WERI-Rb-1 (cell line): ENCODE measurements around the gene DENND1A.
"Not testable (repeated sequence)": the region's sequence is repeated elsewhere in the genome, so short reads cannot be mapped to it uniquely, and the experiment has no call there.

Experiments used
- DNase-seq: peaks from one replicate; pipeline ENCODE4 v3.0.0-alpha.2; 2020
- H3K27ac ChIP-seq: fragments of 250-450 bp; sonication (Bioruptor Pico); 2 replicates; pipeline ENCODE4 v1.5.1; 2020; ENCODE audit warnings: mild to moderate bottlenecking, moderate library complexity
- H3K27me3 ChIP-seq: fragments of 250-450 bp; sonication (Bioruptor Pico); 2 replicates; pipeline ENCODE4 v1.5.1; 2021; ENCODE audit warnings: mild to moderate bottlenecking, low read depth, moderate library complexity; ENCODE audit not compliant: insufficient read depth, severe bottlenecking
- H3K36me3 ChIP-seq: fragments of 250-450 bp; sonication (Bioruptor Pico); 2 replicates; pipeline ENCODE4 v1.5.1; 2020; ENCODE audit warnings: mild to moderate bottlenecking, moderate library complexity
- H3K4me3 ChIP-seq: 2 replicates; pipeline ENCODE4 v1.5.1; 2011; ENCODE audit warnings: low read depth, mild to moderate bottlenecking, control low read depth, low read length
- H3K9me3 ChIP-seq: fragments of 250-450 bp; sonication (Bioruptor Pico); 2 replicates; pipeline ENCODE4 v1.5.1; 2021; ENCODE audit warnings: mild to moderate bottlenecking, moderate library complexity; ENCODE audit not compliant: severe bottlenecking
- CTCF ChIP-seq: IDR thresholded peaks from 2 replicates; pipeline ENCODE4 v1.5.1; 2011; ENCODE audit warnings: low read depth, mild to moderate bottlenecking, control low read depth, inconsistent platforms, low read length

DENND1A gene

GRCh38 chr9:123739902-123740301 is 190.0 kb downstream of the DENND1A start:
- DNase-seq, result no peak
- no peaks in the 10 kb centered on the region for H3K9me3 ChIP-seq
- no peaks in the 10 kb centered on the region for H3K27me3 ChIP-seq
- no peak overlapping the region for H3K27ac ChIP-seq
- H3K4me3 ChIP-seq, result no peak overlapping the region
- no peak for TF ChIP-seq CTCF
- no peaks in the 10 kb centered on the region for H3K36me3 ChIP-seq

GRCh38 chr9:123739387-123739786 is 190.5 kb downstream of the DENND1A start:
- no peak for DNase-seq
- Histone ChIP-seq H3K27me3 (no peaks in the 10 kb centered on the region), H3K9me3 (no peaks in the 10 kb centered on the region), H3K27ac (no peak overlapping the region), H3K36me3 (no peaks in the 10 kb centered on the region), H3K4me3 (no peak overlapping the region)
- TF ChIP-seq CTCF, result no peak

- no peaks in the 10 kb centered on the region for H3K36me3 ChIP-seq
- no peak for TF ChIP-seq CTCF
- no peaks in the 10 kb centered on the region for H3K9me3 ChIP-seq
- H3K27ac ChIP-seq, result no peak overlapping the region
- DNase-seq, result no peak
- no peaks in the 10 kb centered on the region for H3K27me3 ChIP-seq
- no peak overlapping the region for H3K4me3 ChIP-seq
Observed at GRCh38 chr9:123738648-123739047, 191.3 kb downstream of the DENND1A start.

- Histone ChIP-seq H3K27me3 (no peaks in the 10 kb centered on the region), H3K9me3 (no peaks in the 10 kb centered on the region), H3K27ac (no peak overlapping the region), H3K36me3 (no peaks in the 10 kb centered on the region), H3K4me3 (no peak overlapping the region)
- TF ChIP-seq CTCF, result no peak
- no peak for DNase-seq
Observed at GRCh38 chr9:123735376-123735775, 194.6 kb downstream of the DENND1A start.

GRCh38 chr9:123728571-123728970 is 201.4 kb downstream of the DENND1A start:
- not testable (repeated sequence) for H3K27ac ChIP-seq, H3K27me3 ChIP-seq, H3K36me3 ChIP-seq, DNase-seq, H3K4me3 ChIP-seq, H3K9me3 ChIP-seq

- H3K4me3 ChIP-seq, result no peak overlapping the region
- peaks cover 12% of the 10 kb centered on the region for H3K9me3 ChIP-seq
- H3K27me3 ChIP-seq, result no peaks in the 10 kb centered on the region
- no peak for DNase-seq
- TF ChIP-seq CTCF, result no peak
- H3K36me3 ChIP-seq, result no peaks in the 10 kb centered on the region
- H3K27ac ChIP-seq, result no peak overlapping the region
Observed at GRCh38 chr9:123727332-123727731, 202.6 kb downstream of the DENND1A start.
